ENCODE results near the gene PPP1R16B. TPM values are rescaled to one million over a fixed set of nuclear protein-coding genes. Genes with fewer than 3 reads are reported as not detected.
"Not testable (repeated sequence)": the region's sequence is repeated elsewhere in the genome, so short reads cannot be mapped to it uniquely, and the experiment has no call there.

Gene PPP1R16B
- total RNA-seq, 4 donors from 2014 or later, result 6.3 to 14.4 (median 9.0) TPM

- intact Hi-C loops (cut with DNase I), result no loop called here
Measured at GRCh38 chr20:38791940-38792339, 13.6 kb upstream of the PPP1R16B start.

GRCh38 chr20:38794057-38794456 is 11.4 kb upstream of the PPP1R16B start:
- 90% methylated on average over 5 of the region's 5 CpGs for WGBS, 2 donors
- H3K4me3 ChIP-seq (replicated peaks in 1 of 3); DNase-seq; H3K27ac ChIP-seq; H3K9me3 ChIP-seq; intact Hi-C loops (cut with DNase I); H3K27me3 ChIP-seq; H3K36me3 ChIP-seq; H3K4me1 ChIP-seq: not testable (repeated sequence)

More at GRCh38 chr20:38791940-38792339, 13.6 kb upstream of the PPP1R16B start:
- no peak for TF ChIP-seq POLR2A (IDR thresholded peaks at IDR 0.05)
- no peaks in the 10 kb centered on the region for H3K9me3 ChIP-seq
- H3K4me3 ChIP-seq (replicated peaks in 1 of 3), result no peak overlapping the region
- no peaks in the 10 kb centered on the region for H3K4me1 ChIP-seq
- WGBS, 2 donors, result 96 to 100% methylated on average over 1 of the region's 1 CpG
- DNase-seq, result no peak
- no peaks in the 10 kb centered on the region for H3K27me3 ChIP-seq
- H3K36me3 ChIP-seq, result no peaks in the 10 kb centered on the region
- H3K27ac ChIP-seq, result no peak overlapping the region

GRCh38 chr20:38798266-38798665 is 7.2 kb upstream of the PPP1R16B start:
- 71 to 73% methylated on average over 3 of the region's 3 CpGs for whole genome bisulfite sequencing, 2 donors
- Histone ChIP-seq H3K4me3 (replicated peaks in 1 of 3) (no peak overlapping the region), H3K4me1 (no peaks in the 10 kb centered on the region), H3K36me3 (no peaks in the 10 kb centered on the region), H3K27ac (no peak overlapping the region), H3K27me3 (no peaks in the 10 kb centered on the region), H3K9me3 (no peaks in the 10 kb centered on the region)
- TF ChIP-seq CTCF (IDR thresholded peaks at IDR 0.05) (no peak), POLR2A (IDR thresholded peaks at IDR 0.05) (no peak)
- intact Hi-C loops (cut with DNase I), result no loop called here
- no peak for DNase-seq

GRCh38 chr20:38799203-38799602 is 6.3 kb upstream of the PPP1R16B start:
- 63 to 64% methylated on average over 4 of the region's 4 CpGs for WGBS, 2 donors
- intact Hi-C loops (cut with DNase I), result no loop called here
- Histone ChIP-seq H3K27me3 (no peaks in the 10 kb centered on the region), H3K36me3 (no peaks in the 10 kb centered on the region), H3K4me1 (no peaks in the 10 kb centered on the region), H3K9me3 (no peaks in the 10 kb centered on the region), H3K4me3 (replicated peaks in 1 of 3) (no peak overlapping the region), H3K27ac (no peak overlapping the region)
- TF ChIP-seq CTCF (IDR thresholded peaks at IDR 0.05) (no peak), POLR2A (IDR thresholded peaks at IDR 0.05) (no peak)
- DNase-seq, result no peak

DNA sequence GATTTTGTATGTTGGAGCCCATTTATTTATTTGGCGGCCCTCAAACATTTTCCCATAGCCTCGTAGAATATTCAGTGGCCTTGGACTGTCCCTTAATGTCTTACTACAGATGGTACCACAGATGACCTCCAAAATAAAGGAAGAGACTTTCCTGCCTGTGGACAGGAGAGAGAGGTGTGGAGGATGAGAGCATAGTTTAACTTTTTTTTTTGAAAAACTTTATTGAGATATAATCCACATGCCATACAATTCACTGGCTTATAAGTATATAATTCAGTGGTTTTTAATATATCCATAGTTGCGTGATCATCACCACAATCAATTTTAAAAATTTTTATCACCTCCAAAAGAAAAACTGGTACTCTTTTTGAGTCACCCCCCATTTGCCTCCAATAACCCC is 4.6 kb upstream of the PPP1R16B start:
- 97 to 98% methylated on average over 3 of the region's 3 CpGs for WGBS, 2 donors
- Histone ChIP-seq H3K4me1 (peaks cover 2 to 6% of the 10 kb centered on the region in 2 donors), H3K4me3 (replicated peaks in 1 of 3) (no peak overlapping the region), H3K9me3 (no peaks in the 10 kb centered on the region), H3K27me3 (no peaks in the 10 kb centered on the region), H3K27ac (no peak overlapping the region), H3K36me3 (no peaks in the 10 kb centered on the region)
- TF ChIP-seq CTCF (IDR thresholded peaks at IDR 0.05) (no peak), POLR2A (IDR thresholded peaks at IDR 0.05) (no peak)
- intact Hi-C loops (cut with DNase I), result no loop called here
- DNase-seq, result no peak

DNA sequence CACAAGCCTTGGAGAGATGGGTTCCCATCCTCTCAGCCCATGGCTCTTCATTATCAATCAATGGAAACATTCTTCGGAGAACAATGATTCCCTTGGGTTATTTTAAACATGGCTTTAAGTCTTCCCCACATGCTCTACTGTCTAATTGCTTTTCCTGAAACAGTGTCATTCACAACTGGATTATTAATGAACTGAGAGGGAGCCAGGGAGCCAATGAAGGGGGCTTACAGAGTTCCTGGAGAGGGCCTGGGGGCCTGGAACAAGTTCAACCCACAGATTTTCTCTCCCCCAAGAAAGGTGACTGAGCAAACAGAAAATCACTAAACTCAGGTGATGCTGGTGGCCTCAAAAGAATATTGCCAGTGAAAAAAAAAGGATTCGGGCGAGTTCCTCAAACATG is 1.3 kb upstream of the PPP1R16B start:
- intact Hi-C loops (cut with DNase I), result no loop called here
- WGBS, 2 donors, result 87% methylated on average over 3 of the region's 3 CpGs
- no peaks in the 10 kb centered on the region for H3K36me3 ChIP-seq
- H3K4me3 ChIP-seq (replicated peaks in 1 of 3), result no peak overlapping the region
- H3K27ac ChIP-seq, result peak overlapping the region in 1 of 3 donors; percentile 77
- no peaks in the 10 kb centered on the region for H3K9me3 ChIP-seq
- peaks cover 10% of the 10 kb centered on the region for H3K27me3 ChIP-seq
- DNase-seq, result no peak
- H3K4me1 ChIP-seq, result peaks cover 9 to 17% of the 10 kb centered on the region in 2 donors
- TF ChIP-seq CTCF (IDR thresholded peaks at IDR 0.05) (no peak), POLR2A (IDR thresholded peaks at IDR 0.05) (no peak)
